Activated CD8-positive, alpha-beta memory T cell treated with anti-CD3 and anti-CD28 coated beads for 36 hours (primary cell): Measurements from ENCODE around the gene TSPAN18. TPM values are rescaled to one million over a fixed set of nuclear protein-coding genes. Genes with fewer than 3 reads are reported as not detected.

Experiments used
- CTCF ChIA-PET: fragments of 350-600 bp; sonication (Branson Sonifier 250); formaldehyde crosslinking; loops from one replicate; lab custom pipeline; 2021; ENCODE audit warnings: antibody characterized with exemption; lab: Charles Lee
- POLR2A ChIA-PET: fragments of 350-600 bp; sonication (Branson Sonifier 250); formaldehyde crosslinking; loops from one replicate; lab custom pipeline; 2021; ENCODE audit warnings: antibody characterized with exemption; lab: Charles Lee
- total RNA-seq, 2 experiments: library from RNA; stranded (reverse); gene quantifications; one replicate each; pipeline ENCODE4 v1.2.3, GENCODE V29; 2021

The TSPAN18 gene
- total RNA-seq, 2 experiments from 2014 or later = 0.84 to 1.1 TPM

- ChIA-PET CTCF (no interaction called here), POLR2A (no interaction called here)
Observed at GRCh38 chr11:44904261-44905020, 177.7 kb downstream of the TSPAN18 start.

- CTCF ChIA-PET = no interaction called here
- POLR2A ChIA-PET = no interaction called here
Observed at GRCh38 chr11:44905131-44905866, 178.5 kb downstream of the TSPAN18 start.

- ChIA-PET POLR2A (no interaction called here), CTCF (interaction anchor here (1.1 kb wide), 1 partner anchor 20 kb away, joined by 3 read pairs; no protein-coding TSS in a partner anchor)
Observed at GRCh38 chr11:44906649-44907048, 179.9 kb downstream of the TSPAN18 start.

GRCh38 chr11:44909557-44909956, 182.8 kb downstream of the TSPAN18 start:
- CTCF ChIA-PET = no interaction called here
- POLR2A ChIA-PET = no interaction called here

- CTCF ChIA-PET = interaction anchor here (0.8 to 1.9 kb wide), 11 partner anchors 11 to 355 kb away, joined by 3 to 8 read pairs (median 4); no protein-coding TSS in a partner anchor
Observed at GRCh38 chr11:44910591-44910990, 183.8 kb downstream of the TSPAN18 start.

GRCh38 chr11:44911029-44911814, 184.5 kb downstream of the TSPAN18 start:
- CTCF ChIA-PET = interaction anchor here (0.5 to 1.9 kb wide), 27 partner anchors 10 to 388 kb away, joined by 3 to 9 read pairs (median 4); no protein-coding TSS in a partner anchor

More at GRCh38 chr11:44910591-44910990, 183.8 kb downstream of the TSPAN18 start:
- POLR2A ChIA-PET = no interaction called here

GRCh38 chr11:44912270-44912987, 185.7 kb downstream of the TSPAN18 start:
- POLR2A ChIA-PET = no interaction called here
- CTCF ChIA-PET = interaction anchor here (1.2 to 1.9 kb wide), 6 partner anchors 12 to 290 kb away, joined by 3 to 9 read pairs (median 4); no protein-coding TSS in a partner anchor

More at GRCh38 chr11:44911029-44911814, 184.5 kb downstream of the TSPAN18 start:
- POLR2A ChIA-PET = no interaction called here

- POLR2A ChIA-PET = no interaction called here
- CTCF ChIA-PET = interaction anchor here (0.7 kb wide), 1 partner anchor 349 kb away, joined by 3 read pairs; no protein-coding TSS in a partner anchor
Observed at GRCh38 chr11:44913502-44913901, 186.7 kb downstream of the TSPAN18 start.

- POLR2A ChIA-PET = no interaction called here
- CTCF ChIA-PET = interaction anchor here (0.7 to 1.4 kb wide), 2 partner anchors 22 to 350 kb away, joined by 3 to 4 read pairs; no protein-coding TSS in a partner anchor
Observed at GRCh38 chr11:44914105-44914504, 187.3 kb downstream of the TSPAN18 start.

- ChIA-PET CTCF (interaction anchor here (1.4 to 1.5 kb wide), 2 partner anchors 12 to 22 kb away, joined by 3 to 4 read pairs; no protein-coding TSS in a partner anchor), POLR2A (no interaction called here)
Observed at GRCh38 chr11:44915004-44915403, 188.2 kb downstream of the TSPAN18 start.

- CTCF ChIA-PET = interaction anchor here (1.2 to 1.5 kb wide), 2 partner anchors 11 to 139 kb away, joined by 3 read pairs; no protein-coding TSS in a partner anchor
Observed at GRCh38 chr11:44915621-44916020, 188.9 kb downstream of the TSPAN18 start.

GRCh38 chr11:44916331-44916730, 189.6 kb downstream of the TSPAN18 start:
- ChIA-PET CTCF (interaction anchor here (1.2 to 1.5 kb wide), 2 partner anchors 10 to 140 kb away, joined by 3 read pairs; no protein-coding TSS in a partner anchor), POLR2A (no interaction called here)

More at GRCh38 chr11:44915621-44916020, 188.9 kb downstream of the TSPAN18 start:
- POLR2A ChIA-PET = no interaction called here

- POLR2A ChIA-PET = no interaction called here
- CTCF ChIA-PET = interaction anchor here (1.2 kb wide), 1 partner anchor 140 kb away, joined by 3 read pairs; no protein-coding TSS in a partner anchor
Observed at GRCh38 chr11:44916801-44917385, 190.1 kb downstream of the TSPAN18 start.

- POLR2A ChIA-PET = no interaction called here
- CTCF ChIA-PET = no interaction called here
Observed at GRCh38 chr11:44917741-44918140, 191.0 kb downstream of the TSPAN18 start.

- POLR2A ChIA-PET = no interaction called here
- CTCF ChIA-PET = interaction anchor here (1.8 kb wide), 1 partner anchor 16 kb away, joined by 4 read pairs; no protein-coding TSS in a partner anchor
Observed at GRCh38 chr11:44920451-44920850, 193.7 kb downstream of the TSPAN18 start.

- POLR2A ChIA-PET = no interaction called here
- CTCF ChIA-PET = interaction anchor here (0.6 to 2.9 kb wide), 3 partner anchors 13 to 244 kb away, joined by 3 to 10 read pairs (median 7); no protein-coding TSS in a partner anchor
Observed at GRCh38 chr11:44923115-44923514, 196.4 kb downstream of the TSPAN18 start.

- CTCF ChIA-PET = interaction anchor here (0.6 to 2.9 kb wide), 4 partner anchors 12 to 243 kb away, joined by 3 to 10 read pairs (median 5); no protein-coding TSS in a partner anchor
Observed at GRCh38 chr11:44923806-44924205, 197.0 kb downstream of the TSPAN18 start.

More at GRCh38 chr11:44923806-44924205, 197.0 kb downstream of the TSPAN18 start:
- POLR2A ChIA-PET = no interaction called here
